ENCODE measurements around the gene LMF1.

DNA sequence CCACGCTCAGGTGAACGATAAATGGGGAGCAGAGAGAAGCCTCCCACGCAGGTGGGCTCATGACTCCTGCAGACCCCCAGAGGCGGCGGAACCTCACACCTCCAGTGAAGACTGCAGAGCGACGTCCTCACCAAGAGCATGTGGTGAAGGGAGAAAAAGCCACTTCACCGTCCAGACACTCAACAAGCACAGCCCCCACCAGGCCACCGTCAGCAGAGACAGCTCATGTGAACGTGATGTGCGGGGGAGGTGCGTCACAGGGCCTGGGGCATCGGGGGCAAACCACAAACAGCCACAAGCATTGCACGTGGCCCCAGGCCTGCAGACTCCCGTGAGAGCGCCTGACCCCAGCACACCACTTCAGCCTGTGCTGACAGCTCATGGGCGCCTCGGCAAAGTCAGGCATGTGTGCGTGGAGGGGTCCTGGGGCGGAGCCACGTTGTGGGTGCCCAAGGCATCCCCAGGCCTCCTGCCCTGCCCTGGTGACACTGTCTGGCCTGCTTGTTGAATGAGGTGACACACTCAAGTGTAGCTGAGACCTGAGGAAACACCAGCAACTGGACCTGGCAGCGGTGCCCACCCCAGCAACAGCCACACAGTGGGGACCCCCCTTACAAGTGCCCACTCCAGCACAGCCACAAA lies 19.0 kb downstream of the LMF1 start:
- TF ChIP-seq, protein P1, sequence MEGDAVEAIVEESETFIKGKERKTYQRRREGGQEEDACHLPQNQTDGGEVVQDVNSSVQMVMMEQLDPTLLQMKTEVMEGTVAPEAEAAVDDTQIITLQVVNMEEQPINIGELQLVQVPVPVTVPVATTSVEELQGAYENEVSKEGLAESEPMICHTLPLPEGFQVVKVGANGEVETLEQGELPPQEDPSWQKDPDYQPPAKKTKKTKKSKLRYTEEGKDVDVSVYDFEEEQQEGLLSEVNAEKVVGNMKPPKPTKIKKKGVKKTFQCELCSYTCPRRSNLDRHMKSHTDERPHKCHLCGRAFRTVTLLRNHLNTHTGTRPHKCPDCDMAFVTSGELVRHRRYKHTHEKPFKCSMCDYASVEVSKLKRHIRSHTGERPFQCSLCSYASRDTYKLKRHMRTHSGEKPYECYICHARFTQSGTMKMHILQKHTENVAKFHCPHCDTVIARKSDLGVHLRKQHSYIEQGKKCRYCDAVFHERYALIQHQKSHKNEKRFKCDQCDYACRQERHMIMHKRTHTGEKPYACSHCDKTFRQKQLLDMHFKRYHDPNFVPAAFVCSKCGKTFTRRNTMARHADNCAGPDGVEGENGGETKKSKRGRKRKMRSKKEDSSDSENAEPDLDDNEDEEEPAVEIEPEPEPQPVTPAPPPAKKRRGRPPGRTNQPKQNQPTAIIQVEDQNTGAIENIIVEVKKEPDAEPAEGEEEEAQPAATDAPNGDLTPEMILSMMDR (IDR thresholded peaks at IDR 0.05): no peak
- TF ChIP-seq POLR2A (IDR thresholded peaks at IDR 0.05): no peak
